ENCODE data around the gene EFHD2.

Gene EFHD2

DNA sequence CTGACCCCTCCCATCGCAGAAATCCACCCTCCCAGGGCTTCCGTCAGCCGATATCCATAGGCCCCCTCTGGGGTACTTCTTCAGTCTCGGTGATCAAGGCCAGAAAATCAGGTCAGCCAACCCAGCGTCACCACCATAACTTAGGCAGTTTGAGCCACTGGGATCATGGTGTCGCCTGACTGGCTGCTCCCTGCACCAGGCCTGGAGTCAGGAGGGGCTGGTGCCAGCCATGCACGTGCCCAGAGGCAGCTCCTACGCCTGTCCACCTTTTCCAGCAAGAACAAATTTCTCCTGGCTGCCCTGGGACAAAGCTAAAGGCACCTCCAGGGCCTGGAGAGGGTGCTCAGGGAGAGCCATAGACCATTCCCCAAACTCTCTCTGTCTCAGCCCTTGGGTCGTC, 23.8 kb downstream of the EFHD2 start:
- peak in 1 of 2 donors; percentile 19 for DNase-seq

DNA sequence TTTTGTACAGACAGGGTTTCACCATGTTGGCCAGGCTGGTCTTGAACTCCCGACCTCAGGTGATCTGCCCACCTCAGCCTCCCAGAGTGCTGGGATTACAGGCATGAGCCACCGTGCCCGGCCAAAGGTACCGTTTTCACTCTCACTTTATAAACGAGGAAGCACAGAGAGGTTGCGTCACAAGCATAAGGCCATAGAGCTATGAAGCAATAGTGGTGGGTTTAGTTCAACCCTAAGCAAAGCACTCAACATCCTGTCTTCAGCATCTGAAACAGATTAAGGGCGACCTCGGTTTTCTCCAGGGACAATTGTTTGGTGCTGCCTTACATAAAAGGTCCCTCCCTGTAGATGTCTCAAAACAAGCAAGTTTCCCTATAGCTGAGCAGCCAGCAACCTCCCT, 25.1 kb downstream of the EFHD2 start:
- DNase-seq, result peak; percentile 24 to 50

DNA sequence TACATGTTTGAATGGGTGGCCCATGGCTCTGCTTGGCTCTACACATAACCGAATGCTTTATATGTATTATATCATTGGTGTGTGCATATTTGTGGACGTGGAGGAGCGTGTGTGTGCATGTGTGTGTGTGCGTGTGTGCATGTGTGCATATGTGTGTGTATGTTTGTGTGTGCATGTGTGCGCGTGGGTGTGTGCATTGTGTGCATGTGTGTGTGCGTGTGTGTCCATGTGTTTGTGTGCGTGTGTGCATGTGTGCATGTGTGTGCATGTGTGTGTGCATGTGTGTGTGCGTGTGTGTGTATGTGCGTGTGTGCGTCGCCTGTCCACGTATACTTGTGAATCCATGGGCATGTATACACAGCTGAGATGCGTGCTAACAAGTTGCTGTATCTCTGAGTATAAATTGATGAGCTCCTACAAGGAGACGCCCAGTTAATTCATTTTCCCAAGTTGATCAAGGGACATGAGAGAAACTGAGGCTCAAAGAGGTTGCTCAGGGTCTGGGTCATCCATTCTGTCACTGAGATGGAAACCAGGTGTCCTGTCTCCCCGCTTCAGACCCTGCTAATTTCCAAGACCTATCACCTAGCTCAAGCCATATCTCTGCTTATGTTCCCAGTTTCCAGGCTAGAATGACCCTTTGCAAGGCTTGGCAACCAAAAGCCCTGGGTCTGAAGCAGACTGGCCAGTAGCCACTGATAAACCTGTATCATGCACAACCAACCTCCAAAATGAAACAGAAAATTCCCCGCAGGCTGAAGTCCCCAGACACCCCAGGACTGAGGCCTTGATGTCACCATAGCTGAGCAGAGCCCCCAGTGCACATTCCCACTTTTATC, 25.8 kb downstream of the EFHD2 start:
- peak in 1 of 2 donors; percentile 30 for DNase-seq

DNA sequence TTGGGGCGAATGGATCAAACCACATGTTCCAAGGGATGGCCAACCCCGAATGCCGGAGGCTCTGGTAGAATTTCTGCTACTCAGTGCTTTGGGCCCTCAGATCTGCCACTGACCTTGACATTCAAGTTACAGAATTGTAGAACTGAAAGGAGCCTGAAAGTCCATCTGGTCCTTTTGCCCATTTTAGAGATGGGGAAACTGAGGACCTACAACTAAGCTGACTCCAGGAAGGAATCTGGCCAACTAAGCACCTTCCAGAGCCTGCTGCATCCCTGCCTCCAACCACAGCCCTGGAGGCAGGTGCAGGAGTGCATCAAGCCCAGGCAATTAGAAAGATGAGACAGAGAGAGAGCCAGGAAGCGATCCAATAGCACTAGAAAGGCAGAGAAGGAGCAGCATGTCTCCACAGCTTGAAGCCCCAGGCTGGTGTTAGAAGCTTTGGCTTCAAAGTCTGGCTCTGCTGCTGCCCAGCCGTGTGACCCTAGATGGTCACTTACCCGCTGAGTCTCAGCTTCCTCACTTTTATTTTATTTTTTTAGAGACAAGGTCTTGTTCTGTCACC, 27.3 kb downstream of the EFHD2 start:
- DNase-seq, result no peak

DNA sequence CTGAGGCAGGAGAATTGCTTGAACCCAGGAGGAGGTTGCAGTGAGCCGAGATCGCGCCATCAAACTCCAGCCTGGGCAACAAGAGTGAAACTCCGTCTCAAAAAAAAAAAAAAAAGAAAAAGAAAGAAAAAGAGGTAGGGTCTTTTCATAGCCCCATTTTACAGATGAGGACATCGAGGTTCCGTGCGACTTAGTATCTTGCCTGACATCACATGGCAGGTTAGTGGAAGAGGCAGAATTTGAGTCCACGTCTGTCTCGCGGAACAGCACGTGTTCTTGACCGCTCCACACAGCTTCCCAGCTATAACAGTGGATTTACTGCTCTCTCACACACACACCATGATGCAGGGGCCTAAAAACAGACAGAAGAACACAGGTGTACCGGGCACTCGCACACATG, 29.6 kb downstream of the EFHD2 start:
- no peak for DNase-seq

DNA sequence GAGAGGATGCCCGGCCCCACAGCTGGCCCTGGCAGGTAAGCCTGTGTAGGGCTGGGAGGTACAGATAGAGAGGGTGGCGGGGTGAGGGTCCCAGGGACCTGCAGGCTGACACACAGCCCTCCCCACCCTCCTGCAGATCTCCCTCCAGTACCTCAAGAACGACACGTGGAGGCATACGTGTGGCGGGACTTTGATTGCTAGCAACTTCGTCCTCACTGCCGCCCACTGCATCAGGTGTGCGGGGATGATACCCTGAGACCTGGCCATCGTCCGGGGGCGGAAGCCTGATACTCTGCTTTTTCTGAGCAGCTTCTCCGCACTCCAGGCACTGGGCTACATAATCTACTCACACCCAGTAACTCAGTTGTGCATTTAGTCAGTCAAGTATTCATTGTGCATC, 30.7 kb downstream of the EFHD2 start:
- no peak for DNase-seq

DNA sequence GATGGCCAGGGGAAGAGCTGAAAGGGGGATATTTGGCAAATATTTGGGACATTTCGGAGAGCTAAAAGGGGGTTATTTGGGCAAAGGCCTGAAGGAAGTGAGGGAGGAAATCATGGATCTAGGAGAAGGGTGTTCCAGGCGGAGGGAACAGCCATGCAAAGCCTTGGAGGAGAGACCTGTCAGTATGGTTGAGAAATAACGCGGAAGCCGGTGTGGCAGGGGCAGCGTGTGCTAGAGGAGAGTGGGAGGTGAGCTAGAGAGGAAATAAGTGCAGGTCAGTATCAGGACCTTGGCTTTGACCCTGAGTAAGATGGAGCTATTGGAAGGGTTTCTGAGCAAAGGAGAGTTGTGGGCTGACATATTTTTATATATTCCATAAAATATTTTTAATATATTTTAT, 31.6 kb downstream of the EFHD2 start:
- DNase-seq, result no peak

DNA sequence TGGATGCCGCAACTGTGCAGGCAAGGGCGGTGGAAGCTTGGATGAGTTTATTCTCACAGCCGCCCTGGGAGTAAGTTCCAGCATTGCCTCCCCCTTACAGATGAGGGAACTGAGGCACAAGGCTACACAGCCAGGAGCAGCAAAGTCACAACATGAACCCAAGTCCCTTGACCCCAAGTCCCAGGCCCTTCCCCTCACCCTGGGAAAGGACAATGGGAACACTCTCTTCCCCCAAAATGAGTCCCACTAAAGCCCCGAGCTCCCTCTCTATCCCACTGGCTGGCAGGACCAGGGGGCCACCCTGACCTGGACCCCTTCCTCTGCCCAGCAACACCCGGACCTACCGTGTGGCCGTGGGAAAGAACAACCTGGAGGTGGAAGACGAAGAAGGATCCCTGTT, 32.4 kb downstream of the EFHD2 start:
- DNase-seq, result no peak

DNA sequence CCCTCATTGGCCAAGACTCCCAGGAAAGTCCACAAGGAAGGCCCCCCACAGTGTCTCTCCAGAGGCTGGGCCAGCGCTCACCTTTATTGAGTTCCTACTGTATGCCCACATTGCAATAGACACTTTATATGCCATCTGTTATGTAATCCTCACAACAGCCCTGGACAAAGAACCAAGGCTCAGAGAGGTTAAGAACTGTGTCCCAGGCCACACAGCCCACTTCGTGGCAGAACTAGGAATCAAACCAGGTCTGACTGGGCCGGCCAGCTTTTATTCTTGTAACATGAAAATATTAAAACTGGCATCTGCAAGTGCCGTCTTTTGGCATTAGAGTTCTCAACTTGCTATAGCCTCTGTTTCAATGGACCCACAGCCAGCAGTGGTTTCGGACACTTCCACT, 33.1 kb downstream of the EFHD2 start:
- no peak for DNase-seq

DNA sequence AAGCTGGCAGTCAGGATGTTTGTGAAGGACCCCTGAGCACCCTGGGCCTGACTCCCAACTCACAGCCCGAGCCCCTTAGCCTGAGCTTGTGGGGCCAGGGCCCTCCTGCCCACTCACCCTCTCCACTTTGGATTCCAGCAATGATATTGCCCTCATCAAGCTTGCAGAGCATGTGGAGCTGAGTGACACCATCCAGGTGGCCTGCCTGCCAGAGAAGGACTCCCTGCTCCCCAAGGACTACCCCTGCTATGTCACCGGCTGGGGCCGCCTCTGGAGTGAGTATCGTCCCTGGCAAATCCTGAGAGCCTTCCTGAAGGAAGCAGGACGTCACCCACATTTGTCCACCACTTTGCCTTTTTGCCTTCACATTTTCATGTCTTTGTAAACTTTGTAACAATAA, 33.6 kb downstream of the EFHD2 start:
- DNase-seq, result no peak

DNA sequence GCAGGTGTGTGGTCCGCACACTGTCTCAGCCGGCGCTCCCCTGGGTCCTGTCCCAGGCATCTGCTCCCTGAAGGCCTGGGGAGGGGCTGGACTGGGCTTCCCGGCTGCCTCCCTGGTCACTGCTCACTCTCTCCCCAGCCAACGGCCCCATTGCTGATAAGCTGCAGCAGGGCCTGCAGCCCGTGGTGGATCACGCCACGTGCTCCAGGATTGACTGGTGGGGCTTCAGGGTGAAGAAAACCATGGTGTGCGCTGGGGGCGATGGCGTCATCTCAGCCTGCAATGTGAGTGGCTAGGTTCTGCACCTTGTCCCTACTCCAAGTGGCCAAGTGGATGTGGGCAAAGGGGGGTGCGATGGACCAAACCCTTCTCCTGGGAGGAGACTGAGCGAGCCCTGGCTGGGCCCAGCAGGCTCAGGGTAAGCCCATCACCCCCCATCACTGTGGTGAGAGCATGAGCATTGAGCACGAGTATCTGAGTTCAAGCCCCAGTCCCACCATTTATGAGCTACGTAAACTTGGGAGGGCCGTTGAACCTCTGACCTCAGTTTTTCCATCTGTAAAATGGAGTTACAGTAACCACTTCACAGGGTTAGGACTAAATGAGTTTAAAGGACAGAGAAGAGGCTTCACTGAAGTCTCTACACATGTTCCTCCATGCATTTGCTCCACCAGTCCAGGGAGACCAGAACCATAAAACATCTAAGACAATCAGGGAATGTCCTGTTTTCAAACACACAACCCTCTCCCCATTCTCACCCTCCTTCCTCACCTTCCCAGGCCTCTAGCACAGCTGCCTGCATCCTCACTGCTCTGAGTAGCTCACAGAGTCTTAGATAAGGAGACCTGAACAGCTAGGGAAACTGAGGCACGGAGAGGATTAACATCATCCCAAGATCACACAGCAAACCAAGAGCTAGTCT, 35.0 kb downstream of the EFHD2 start:
- no peak for DNase-seq

DNA sequence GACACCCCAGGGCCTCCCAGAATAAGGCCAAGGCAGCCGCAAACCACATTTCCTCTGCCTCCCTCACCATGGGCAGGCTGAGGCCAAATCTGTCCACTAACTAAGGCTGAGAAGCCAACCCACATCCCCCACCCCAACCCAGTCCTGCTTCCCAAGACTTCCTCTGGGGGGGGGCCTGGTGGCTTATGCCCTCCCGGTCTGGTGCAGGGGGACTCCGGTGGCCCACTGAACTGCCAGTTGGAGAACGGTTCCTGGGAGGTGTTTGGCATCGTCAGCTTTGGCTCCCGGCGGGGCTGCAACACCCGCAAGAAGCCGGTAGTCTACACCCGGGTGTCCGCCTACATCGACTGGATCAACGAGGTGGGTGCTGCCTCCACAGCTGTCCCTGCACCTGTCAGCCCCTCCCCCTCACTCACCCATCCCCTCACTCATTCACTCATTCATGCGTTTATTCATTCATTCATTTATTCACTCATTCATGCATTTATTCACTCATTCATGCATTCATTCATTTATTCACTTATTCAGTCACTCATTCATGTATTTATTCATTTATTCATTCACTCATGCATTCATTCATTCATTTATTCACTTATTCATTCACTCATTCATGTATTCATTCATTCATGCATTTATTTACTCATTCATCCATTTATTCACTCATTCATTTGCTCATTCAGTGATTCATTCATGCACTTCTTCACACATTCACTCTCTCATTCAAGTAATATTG, 35.9 kb downstream of the EFHD2 start:
- DNase-seq, result no peak

DNA sequence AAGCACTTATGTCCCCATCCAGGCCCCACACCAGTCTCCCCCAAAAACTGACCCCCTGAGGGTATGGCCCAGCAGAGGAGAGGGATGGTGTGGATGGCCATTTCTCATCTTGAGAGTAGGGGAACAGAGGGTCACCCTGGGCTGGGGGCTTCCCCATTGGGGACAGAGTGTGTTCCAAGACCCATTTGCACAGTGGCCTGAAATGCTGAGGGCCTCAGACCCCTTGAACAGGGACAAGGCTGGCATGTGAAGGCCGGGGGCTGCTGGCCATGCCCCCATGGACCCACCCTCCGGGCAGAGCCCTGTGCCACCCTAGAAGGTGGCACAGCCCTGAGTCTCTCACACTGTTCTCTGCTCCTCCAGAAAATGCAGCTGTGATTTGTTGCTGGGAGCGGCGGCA, 36.5 kb downstream of the EFHD2 start:
- DNase-seq, result no peak

DNA sequence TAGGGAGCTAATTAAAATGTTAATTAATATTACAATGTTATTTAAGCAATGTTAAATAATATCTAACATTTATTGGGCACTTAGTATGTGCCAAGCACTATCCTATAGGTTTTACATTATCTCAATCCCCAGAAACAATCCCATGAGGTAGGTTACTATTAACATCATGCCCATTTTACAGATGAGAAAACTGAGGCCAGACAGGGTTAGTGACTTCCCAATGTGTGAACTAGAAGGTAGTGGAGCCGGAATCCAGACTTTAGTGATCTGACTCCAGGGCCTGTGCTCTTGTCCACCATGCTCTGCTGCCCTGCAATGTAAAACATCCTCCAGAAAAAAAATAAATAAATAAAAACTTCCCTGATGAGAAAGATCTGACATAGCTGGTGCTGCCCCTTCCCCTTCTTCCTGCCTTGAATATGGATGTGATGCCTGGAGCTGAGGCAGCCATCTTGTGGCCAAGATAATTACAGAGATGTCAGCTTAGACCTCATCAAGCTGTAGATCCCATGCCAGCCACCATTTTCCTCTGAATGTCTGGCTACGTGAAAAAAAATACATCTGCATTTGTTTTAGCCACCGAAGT, 39.3 kb downstream of the EFHD2 start:
- DNase-seq, result no peak

DNA sequence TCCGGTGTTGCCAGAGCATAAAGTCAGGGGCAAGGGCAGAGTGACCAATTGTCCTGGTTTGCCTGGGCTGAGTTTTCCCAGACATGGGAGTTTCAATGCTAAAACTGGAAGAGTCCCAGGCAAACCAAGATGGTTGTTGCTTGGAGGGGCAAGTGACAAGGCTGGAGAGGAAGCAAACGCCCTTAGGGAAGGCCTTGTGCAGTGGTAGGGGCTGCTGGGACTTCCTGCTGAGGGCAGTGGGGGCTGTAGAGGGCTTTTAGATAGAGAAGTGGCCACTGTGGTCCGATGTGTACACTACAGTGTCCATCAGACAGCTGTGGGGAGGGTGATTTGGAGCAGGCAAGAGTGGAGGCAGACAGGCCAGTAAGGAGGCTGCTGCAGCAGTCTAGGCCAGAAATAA, 39.9 kb downstream of the EFHD2 start:
- no peak for DNase-seq

DNA sequence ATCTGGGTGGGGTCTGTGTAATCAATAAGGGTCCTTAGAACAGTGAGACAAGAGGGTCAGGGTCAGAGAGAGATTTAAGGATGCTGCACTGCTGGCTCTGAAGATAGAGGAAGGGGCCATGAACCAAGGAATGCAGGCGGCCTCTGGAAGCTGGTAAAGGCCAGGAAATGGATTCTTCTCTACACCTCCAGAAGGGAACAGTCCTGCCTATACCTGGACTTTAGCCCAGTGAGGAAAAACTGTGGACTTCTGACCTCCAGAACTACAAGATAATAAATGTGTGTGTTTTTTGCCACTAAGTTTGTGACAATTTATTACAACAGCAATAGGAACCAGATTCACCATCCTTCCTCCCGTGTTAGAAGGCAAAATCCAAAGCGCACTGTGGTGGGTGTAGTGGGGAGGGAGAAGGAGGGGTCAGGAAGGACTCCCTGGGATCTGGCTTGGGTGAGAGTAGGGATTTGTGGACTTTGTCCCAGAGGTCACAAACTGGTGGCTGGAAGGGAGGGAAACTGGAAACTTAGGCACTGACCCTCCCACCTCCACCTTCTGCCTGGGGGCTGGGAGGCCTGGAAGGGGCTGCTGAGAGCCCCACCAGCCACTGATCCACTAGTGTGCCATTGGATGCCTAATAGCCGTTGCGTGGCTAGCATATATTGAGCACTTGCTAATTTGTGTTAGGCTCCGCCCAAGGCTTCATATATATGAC, 41.5 kb downstream of the EFHD2 start:
- DNase-seq, result no peak

DNA sequence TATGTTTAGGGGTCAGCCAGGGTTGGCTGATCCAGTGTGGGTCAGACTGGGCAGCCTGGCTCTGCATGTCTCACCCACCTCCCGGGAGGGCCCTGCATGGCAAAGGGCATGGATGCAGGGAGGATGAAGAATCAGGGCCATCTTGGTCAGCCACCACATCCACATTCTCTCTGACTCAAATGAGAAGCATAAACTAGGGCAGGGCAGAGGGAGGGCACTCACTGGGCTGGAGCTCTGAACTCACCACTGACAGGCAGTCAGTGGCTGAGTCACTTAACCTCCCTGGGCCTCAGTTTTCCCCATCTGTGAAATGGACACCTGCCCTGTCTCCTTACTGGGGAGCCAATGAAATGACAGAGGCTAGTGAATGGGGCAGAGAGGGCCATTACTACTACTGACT, 42.5 kb downstream of the EFHD2 start:
- no peak for DNase-seq

DNA sequence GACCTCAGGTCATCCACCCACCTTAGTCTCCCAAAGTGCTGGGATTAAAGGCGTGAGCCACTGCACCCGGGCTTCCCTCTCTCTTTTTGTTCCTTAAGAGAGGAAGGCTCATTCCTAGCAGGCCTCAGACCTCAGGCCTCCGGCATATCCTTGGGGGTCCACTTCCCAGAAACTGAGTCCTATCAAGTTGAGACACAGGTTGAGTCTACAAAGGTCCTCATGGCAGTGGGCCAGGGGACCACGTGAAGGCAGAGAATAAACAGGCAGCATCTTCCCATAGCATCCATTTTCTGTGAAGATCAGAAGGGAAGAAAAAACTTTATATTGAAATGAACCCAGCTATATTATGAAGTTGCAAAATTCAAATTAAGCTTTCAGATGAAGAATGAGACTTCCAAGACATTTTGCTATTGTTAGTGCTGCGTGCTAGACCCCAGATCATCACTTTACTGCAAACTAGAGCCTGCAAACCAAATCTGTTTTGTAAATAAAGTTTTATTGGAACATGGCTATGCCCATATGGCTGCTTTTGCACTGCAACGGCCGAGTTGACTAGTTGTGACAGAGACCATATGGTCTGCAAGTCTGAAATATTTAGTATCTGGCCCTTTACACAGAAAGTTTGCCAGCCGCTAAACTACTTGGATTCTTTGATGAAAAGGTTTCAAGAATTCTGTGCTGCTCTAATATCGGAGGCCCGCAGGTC, 43.3 kb downstream of the EFHD2 start:
- DNase-seq, result no peak

DNA sequence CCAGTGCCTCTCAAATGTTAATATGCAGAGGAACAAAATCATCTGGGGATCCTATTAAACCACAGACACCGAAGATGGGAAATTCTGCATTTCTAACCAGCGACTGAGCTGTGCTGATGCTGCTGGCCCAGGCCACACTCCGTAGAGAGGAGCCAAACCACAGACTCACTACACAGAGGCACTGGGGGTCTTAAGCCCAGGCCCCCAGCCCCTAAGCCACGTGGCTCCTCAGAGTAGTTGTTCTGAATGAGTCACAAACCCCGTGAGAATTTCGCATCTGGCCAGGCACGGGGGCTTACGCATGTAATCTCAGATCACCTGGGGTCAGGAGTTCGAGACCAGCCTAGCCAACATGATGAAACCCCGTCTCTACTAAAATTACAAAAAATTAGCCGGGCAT, 44.0 kb downstream of the EFHD2 start:
- no peak for DNase-seq

DNA sequence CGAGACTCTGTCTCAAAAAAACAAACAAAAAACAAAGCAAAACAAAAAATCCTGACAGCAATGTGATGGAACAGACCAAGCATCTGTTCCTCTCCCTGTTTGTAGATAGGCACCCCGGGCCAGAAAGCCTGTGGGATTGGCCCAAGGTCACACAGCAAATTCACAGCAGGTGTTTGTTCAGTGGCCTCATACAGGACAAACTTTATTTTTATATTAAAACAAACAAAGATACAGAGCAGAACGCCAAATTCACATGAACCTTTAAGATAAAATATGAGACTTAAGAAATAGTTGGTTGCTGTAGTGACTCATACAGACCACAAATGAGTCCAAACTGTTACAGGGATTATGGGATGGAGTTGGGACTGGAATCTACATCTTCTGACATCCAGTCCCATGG, 44.6 kb downstream of the EFHD2 start:
- no peak for DNase-seq

DNA sequence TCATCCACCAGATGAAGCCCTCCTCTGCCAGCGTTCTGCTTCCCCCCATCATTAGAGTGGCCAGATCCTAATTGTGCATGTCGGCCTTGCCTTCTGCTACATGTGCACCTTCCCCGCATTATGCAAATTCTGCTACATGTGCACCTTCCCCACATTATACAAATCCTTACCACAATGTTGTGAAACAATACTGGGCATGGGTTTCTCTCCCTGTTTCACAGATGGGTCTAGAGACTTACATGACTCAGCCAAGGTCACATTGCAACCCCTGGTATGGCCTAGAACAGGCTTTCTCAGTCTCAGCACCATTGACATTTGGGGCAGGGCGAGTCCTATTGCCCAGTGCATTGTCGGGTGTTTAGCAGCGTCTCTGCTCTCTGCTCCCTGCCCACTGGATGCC, 45.8 kb downstream of the EFHD2 start:
- DNase-seq, result no peak

All from CD4-positive, alpha-beta T cell treated with Interleukin-4 for 1 hour (primary cell).